ENCODE data around the gene ANKS6. TPM values are rescaled to one million over a fixed set of nuclear protein-coding genes. Genes with fewer than 3 reads are reported as not detected.

ANKS6 gene
- total and polyA plus RNA-seq, 2 donors = 5.6 to 11.6 TPM

GRCh38 chr9:98808411-98808815 is 12.1 kb upstream of the ANKS6 start:
- Histone ChIP-seq H3K4me3 (ENCODE audit: low read length in 2 of 2) (peak overlapping the region; percentile 47 to 69), H3K9me3 (ENCODE audit: control insufficient read depth in 2 of 2, insufficient read depth in 1 of 2, low read length in 1 of 2) (peaks cover 0 to 7% of the 10 kb centered on the region in 2 donors), H3K36me3 (ENCODE audit: control insufficient read depth in 2 of 2, insufficient read depth in 2 of 2, low read length in 1 of 2) (no peaks in the 10 kb centered on the region), H3K27ac (ENCODE audit: low read depth in 1 of 2, low read length in 1 of 2) (no peak overlapping the region), H3K27me3 (ENCODE audit: control insufficient read depth in 2 of 2, insufficient read depth in 1 of 2, low read length in 1 of 2) (peaks cover 0 to 29% of the 10 kb centered on the region in 2 donors), H3K4me1 (ENCODE audit: control insufficient read depth in 2 of 2, insufficient read depth in 2 of 2, low read length in 2 of 2) (peaks cover 9 to 13% of the 10 kb centered on the region in 2 donors)
- DNase-seq (ENCODE audit: low read depth in 6 of 9, low spot score in 9 of 9) = peak in 1 of 9 donors; percentile 18
- WGBS = 22% methylated on average over 17 of the region's 17 CpGs

- peaks cover 0 to 35% of the 10 kb centered on the region in 2 donors for H3K27me3 ChIP-seq (ENCODE audit: control insufficient read depth in 2 of 2, insufficient read depth in 1 of 2, low read length in 1 of 2)
- no peaks in the 10 kb centered on the region for H3K36me3 ChIP-seq (ENCODE audit: control insufficient read depth in 2 of 2, insufficient read depth in 2 of 2, low read length in 1 of 2)
- peak overlapping the region; percentile 47 to 69 for H3K4me3 ChIP-seq (ENCODE audit: low read length in 2 of 2)
- H3K27ac ChIP-seq (ENCODE audit: low read depth in 1 of 2, low read length in 1 of 2) = no peak overlapping the region
- DNase-seq (ENCODE audit: low read depth in 6 of 9, low spot score in 9 of 9) = peak in 2 of 9 donors; percentile 29 to 49
- peaks cover 9 to 13% of the 10 kb centered on the region in 2 donors for H3K4me1 ChIP-seq (ENCODE audit: control insufficient read depth in 2 of 2, insufficient read depth in 2 of 2, low read length in 2 of 2)
- peaks cover 0 to 7% of the 10 kb centered on the region in 2 donors for H3K9me3 ChIP-seq (ENCODE audit: control insufficient read depth in 2 of 2, insufficient read depth in 1 of 2, low read length in 1 of 2)
- WGBS = under 1% methylated on average over 46 of the region's 46 CpGs
These were observed 11.4 kb upstream of the ANKS6 start for GRCh38 chr9:98807814-98808195.

GRCh38 chr9:98807070-98807813 is 10.9 kb upstream of the ANKS6 start, which contains the start of gene GALNT12:
GALNT12 (plus strand) TSS chr9:98807670; CDS start chr9:98807699, 29 bp downstream.
- Histone ChIP-seq H3K9me3 (ENCODE audit: control insufficient read depth in 2 of 2, insufficient read depth in 1 of 2, low read length in 1 of 2) (peaks cover 0 to 7% of the 10 kb centered on the region in 2 donors), H3K4me3 (ENCODE audit: low read length in 2 of 2) (peak within 1 kb of the TSS; percentile 47 to 69), H3K27ac (ENCODE audit: low read depth in 1 of 2, low read length in 1 of 2) (no peak within 1 kb of the TSS), H3K4me1 (ENCODE audit: control insufficient read depth in 2 of 2, insufficient read depth in 2 of 2, low read length in 2 of 2) (peaks cover 9 to 13% of the 10 kb centered on the region in 2 donors), H3K36me3 (ENCODE audit: control insufficient read depth in 2 of 2, insufficient read depth in 2 of 2, low read length in 1 of 2) (no peaks in the 10 kb centered on the region), H3K27me3 (ENCODE audit: control insufficient read depth in 2 of 2, insufficient read depth in 1 of 2, low read length in 1 of 2) (peaks cover 0 to 36% of the 10 kb centered on the region in 2 donors)
- WGBS = 11% methylated on average over 51 of the region's 51 CpGs
- DNase-seq (ENCODE audit: low read depth in 6 of 9, low spot score in 9 of 9) = peak in 6 of 9 donors; percentile 26 to 74 (median 56)

GRCh38 chr9:98806394-98807035 is 10.2 kb upstream of the ANKS6 start:
- H3K27ac ChIP-seq (ENCODE audit: low read depth in 1 of 2, low read length in 1 of 2) = no peak overlapping the region
- H3K36me3 ChIP-seq (ENCODE audit: control insufficient read depth in 2 of 2, insufficient read depth in 2 of 2, low read length in 1 of 2) = no peaks in the 10 kb centered on the region
- 92% methylated on average over 8 of the region's 8 CpGs for WGBS
- no peak overlapping the region for H3K4me3 ChIP-seq (ENCODE audit: low read length in 2 of 2)
- H3K4me1 ChIP-seq (ENCODE audit: control insufficient read depth in 2 of 2, insufficient read depth in 2 of 2, low read length in 2 of 2) = peaks cover 9 to 13% of the 10 kb centered on the region in 2 donors
- H3K9me3 ChIP-seq (ENCODE audit: control insufficient read depth in 2 of 2, insufficient read depth in 1 of 2, low read length in 1 of 2) = peaks cover 0 to 7% of the 10 kb centered on the region in 2 donors
- peaks cover 0 to 36% of the 10 kb centered on the region in 2 donors for H3K27me3 ChIP-seq (ENCODE audit: control insufficient read depth in 2 of 2, insufficient read depth in 1 of 2, low read length in 1 of 2)
- DNase-seq (ENCODE audit: low read depth in 6 of 9, low spot score in 9 of 9) = no peak

- no peak overlapping the region for H3K27ac ChIP-seq (ENCODE audit: low read depth in 1 of 2, low read length in 1 of 2)
- H3K4me3 ChIP-seq (ENCODE audit: low read length in 2 of 2) = no peak overlapping the region
- peaks cover 9 to 13% of the 10 kb centered on the region in 2 donors for H3K4me1 ChIP-seq (ENCODE audit: control insufficient read depth in 2 of 2, insufficient read depth in 2 of 2, low read length in 2 of 2)
- 88% methylated on average over 8 of the region's 8 CpGs for WGBS
- peaks cover 0 to 7% of the 10 kb centered on the region in 2 donors for H3K9me3 ChIP-seq (ENCODE audit: control insufficient read depth in 2 of 2, insufficient read depth in 1 of 2, low read length in 1 of 2)
- H3K36me3 ChIP-seq (ENCODE audit: control insufficient read depth in 2 of 2, insufficient read depth in 2 of 2, low read length in 1 of 2) = no peaks in the 10 kb centered on the region
- DNase-seq (ENCODE audit: low read depth in 6 of 9, low spot score in 9 of 9) = no peak
- peaks cover 0 to 36% of the 10 kb centered on the region in 2 donors for H3K27me3 ChIP-seq (ENCODE audit: control insufficient read depth in 2 of 2, insufficient read depth in 1 of 2, low read length in 1 of 2)
These were observed 9.3 kb upstream of the ANKS6 start for GRCh38 chr9:98805506-98806272.

- peaks cover 0 to 36% of the 10 kb centered on the region in 2 donors for H3K27me3 ChIP-seq (ENCODE audit: control insufficient read depth in 2 of 2, insufficient read depth in 1 of 2, low read length in 1 of 2)
- peaks cover 9 to 13% of the 10 kb centered on the region in 2 donors for H3K4me1 ChIP-seq (ENCODE audit: control insufficient read depth in 2 of 2, insufficient read depth in 2 of 2, low read length in 2 of 2)
- 56% methylated on average over 2 of the region's 2 CpGs for WGBS
- H3K36me3 ChIP-seq (ENCODE audit: control insufficient read depth in 2 of 2, insufficient read depth in 2 of 2, low read length in 1 of 2) = no peaks in the 10 kb centered on the region
- peaks cover 0 to 7% of the 10 kb centered on the region in 2 donors for H3K9me3 ChIP-seq (ENCODE audit: control insufficient read depth in 2 of 2, insufficient read depth in 1 of 2, low read length in 1 of 2)
- no peak for DNase-seq (ENCODE audit: low read depth in 6 of 9, low spot score in 9 of 9)
- no peak overlapping the region for H3K4me3 ChIP-seq (ENCODE audit: low read length in 2 of 2)
- H3K27ac ChIP-seq (ENCODE audit: low read depth in 1 of 2, low read length in 1 of 2) = no peak overlapping the region
These were observed 7.7 kb upstream of the ANKS6 start for GRCh38 chr9:98804083-98804482.

- no peaks in the 10 kb centered on the region for H3K36me3 ChIP-seq (ENCODE audit: control insufficient read depth in 2 of 2, insufficient read depth in 2 of 2, low read length in 1 of 2)
- H3K27ac ChIP-seq (ENCODE audit: low read depth in 1 of 2, low read length in 1 of 2) = no peak overlapping the region
- DNase-seq (ENCODE audit: low read depth in 6 of 9, low spot score in 9 of 9) = no peak
- H3K4me1 ChIP-seq (ENCODE audit: control insufficient read depth in 2 of 2, insufficient read depth in 2 of 2, low read length in 2 of 2) = peaks cover 0 to 2% of the 10 kb centered on the region in 2 donors
- H3K4me3 ChIP-seq (ENCODE audit: low read length in 2 of 2) = no peak overlapping the region
- H3K9me3 ChIP-seq (ENCODE audit: control insufficient read depth in 2 of 2, insufficient read depth in 1 of 2, low read length in 1 of 2) = no peaks in the 10 kb centered on the region
- whole genome bisulfite sequencing = 95% methylated on average over 1 of the region's 1 CpG
- H3K27me3 ChIP-seq (ENCODE audit: control insufficient read depth in 2 of 2, insufficient read depth in 1 of 2, low read length in 1 of 2) = peaks cover 2 to 23% of the 10 kb centered on the region in 2 donors
These were observed 5.6 kb upstream of the ANKS6 start for GRCh38 chr9:98801969-98802371.

GRCh38 chr9:98801561-98801960 is 5.2 kb upstream of the ANKS6 start:
- Histone ChIP-seq H3K4me1 (ENCODE audit: control insufficient read depth in 2 of 2, insufficient read depth in 2 of 2, low read length in 2 of 2) (peaks cover 0 to 6% of the 10 kb centered on the region in 2 donors), H3K27ac (ENCODE audit: low read depth in 1 of 2, low read length in 1 of 2) (no peak overlapping the region), H3K9me3 (ENCODE audit: control insufficient read depth in 2 of 2, insufficient read depth in 1 of 2, low read length in 1 of 2) (no peaks in the 10 kb centered on the region), H3K4me3 (ENCODE audit: low read length in 2 of 2) (no peak overlapping the region), H3K27me3 (ENCODE audit: control insufficient read depth in 2 of 2, insufficient read depth in 1 of 2, low read length in 1 of 2) (peaks cover 2 to 23% of the 10 kb centered on the region in 2 donors), H3K36me3 (ENCODE audit: control insufficient read depth in 2 of 2, insufficient read depth in 2 of 2, low read length in 1 of 2) (no peaks in the 10 kb centered on the region)
- WGBS = 95% methylated on average over 1 of the region's 1 CpG
- DNase-seq (ENCODE audit: low read depth in 6 of 9, low spot score in 9 of 9) = no peak

All from thymus (tissue), 11 donors.